ENCODE results near the gene RAB3GAP2.

The RAB3GAP2 gene

GRCh38 chr1:220099826-220100225, 172.4 kb downstream of the RAB3GAP2 start:
- no peak for DNase-seq (ENCODE audit: insufficient read length, low spot score)
- FAIRE-seq, result no peak
- TF ChIP-seq POLR2A (IDR thresholded peaks at IDR 0.05; ENCODE audit: low read depth, low read length) (no peak), POU2F2 (IDR thresholded peaks at IDR 0.05; ENCODE audit: low read depth, low read length) (no peak), TAF1 (IDR thresholded peaks at IDR 0.05; ENCODE audit: low read depth, low read length) (no peak), SPI1 (IDR thresholded peaks at IDR 0.05; ENCODE audit: low read depth, low read length) (no peak), PAX5 (IDR thresholded peaks at IDR 0.05; ENCODE audit: insufficient read depth, low read length, severe bottlenecking) (no peak)
